Measurements from ENCODE around the gene NOLC1. TPM values are rescaled to one million over a fixed set of nuclear protein-coding genes. Genes with fewer than 3 reads are reported as not detected.

NOLC1 gene
- total and polyA plus RNA-seq, 2 of the 13 experiments (the other 11 are each of a cell fraction or from before 2014, with no cell fraction given): 50.6 to 81.0 TPM

GRCh38 chr10:102132563-102133372, 19.4 kb upstream of the NOLC1 start, which contains the start of gene PPRC1 (continued):
- TF ChIP-seq TFDP2 (CRISPR knock-in tag; IDR thresholded peaks at IDR 0.05) (peak; percentile 57; the same call in 1 of the 2 replicates), ZNF687 (CRISPR knock-in tag; IDR thresholded peaks at IDR 0.05) (peak; percentile 88), RNF2 (conservative IDR thresholded peaks at IDR 0.05; ENCODE audit: low read depth) (0 out of 2 replicates have a peak, but pooled peaks have one; percentile 13), ZNF772 (CRISPR knock-in tag; IDR thresholded peaks at IDR 0.05) (no peak; the same call in 1 of the 2 replicates), ZNF572 (CRISPR knock-in tag; IDR thresholded peaks at IDR 0.05) (0 out of 2 replicates have a peak, but pooled peaks have one; percentile 53), SAP130 (CRISPR knock-in tag; IDR thresholded peaks at IDR 0.05; ENCODE audit: low read depth) (peak; percentile 90), U2AF1 (optimal IDR thresholded peaks at IDR 0.05; ENCODE audit: low read depth, low read length) (peak; percentile 43), ZNF275 (CRISPR knock-in tag; IDR thresholded peaks at IDR 0.05; ENCODE audit: borderline replicate concordance) (no peak), ZSCAN21 (CRISPR knock-in tag; IDR thresholded peaks at IDR 0.05; ENCODE audit: borderline replicate concordance) (no peak; the same call in 1 of the 2 replicates), MED13 (CRISPR knock-in tag; IDR thresholded peaks at IDR 0.05) (no peak), MXI1 (IDR thresholded peaks at IDR 0.05; ENCODE audit: borderline replicate concordance, low read depth, low read length) (peak; percentile 40; the same call in 1 of the 3 replicates), CBX2 (IDR thresholded peaks at IDR 0.05; ENCODE audit: low read depth, low read length) (no peak), CBX2 (CRISPR knock-in tag; IDR thresholded peaks at IDR 0.05; ENCODE audit: low read depth) (no peak), ZNF264 (CRISPR knock-in tag; IDR thresholded peaks at IDR 0.05) (no peak), LRRFIP1 (CRISPR knock-in tag; conservative IDR thresholded peaks at IDR 0.05) (no peak), NRL (CRISPR knock-in tag; IDR thresholded peaks at IDR 0.05; ENCODE audit: borderline replicate concordance) (peak; percentile 30; the same call in 1 of the 2 replicates), ZBTB7A (CRISPR knock-in tag; IDR thresholded peaks at IDR 0.05) (peak; percentile 44), ELF3 (CRISPR knock-in tag; IDR thresholded peaks at IDR 0.05) (peak; percentile 75), ZNF510 (CRISPR knock-in tag; IDR thresholded peaks at IDR 0.05; ENCODE audit: low read depth) (no peak), NONO (IDR thresholded peaks at IDR 0.05) (no peak), NONO (CRISPR knock-in tag; conservative IDR thresholded peaks at IDR 0.05) (peak; percentile 75; the same call in 1 of the 2 replicates)

Data from HepG2 (cell line).